ENCODE results near the gene FBXO24.
A peak's percentile ranks its signal among the peaks of the same experiment; 100 is the strongest.

Gene FBXO24

GRCh38 chr7:100567751-100568175 lies 18.4 kb upstream of the FBXO24 start:
- peaks cover 29% of the 10 kb centered on the region for H3K4me1 Mint-ChIP-seq
- H3K27ac Mint-ChIP-seq = no peak overlapping the region
- H3K27me3 Mint-ChIP-seq (ENCODE audit: low read depth) = peaks cover 28% of the 10 kb centered on the region
- TF ChIP-seq CTCF (IDR thresholded peaks at IDR 0.05; ENCODE audit: unreplicated experiment in 3 of 3) = no peak
- H3K4me3 Mint-ChIP-seq = no peak overlapping the region
- peaks cover 5% of the 10 kb centered on the region for H3K36me3 Mint-ChIP-seq (ENCODE audit: low read depth)
- H3K9me3 Mint-ChIP-seq = no peaks in the 10 kb centered on the region

- Mint-ChIP-seq H3K27ac (peak overlapping the region in 1 of 3 experiments; percentile 32), H3K27me3 (ENCODE audit: low read depth) (peaks cover 28% of the 10 kb centered on the region), H3K9me3 (no peaks in the 10 kb centered on the region), H3K4me1 (peaks cover 29% of the 10 kb centered on the region), H3K36me3 (ENCODE audit: low read depth) (peaks cover 4% of the 10 kb centered on the region), H3K4me3 (no peak overlapping the region)
- TF ChIP-seq CTCF (IDR thresholded peaks at IDR 0.05; ENCODE audit: unreplicated experiment in 3 of 3) = no peak
Measured at GRCh38 chr7:100568176-100568895, 17.8 kb upstream of the FBXO24 start.

GRCh38 chr7:100568896-100569844 lies 17.0 kb upstream of the FBXO24 start:
- Mint-ChIP-seq H3K36me3 (ENCODE audit: low read depth) (no peaks in the 10 kb centered on the region), H3K27ac (peak overlapping the region in 2 of 3 experiments; percentile 32 to 36)

GRCh38 chr7:100570954-100571828 lies 14.9 kb upstream of the FBXO24 start:
- H3K4me1 Mint-ChIP-seq = peaks cover 25% of the 10 kb centered on the region
- no peak for TF ChIP-seq CTCF (IDR thresholded peaks at IDR 0.05; ENCODE audit: unreplicated experiment in 3 of 3)
- peak overlapping the region in 1 of 3 experiments; percentile 27 for H3K4me3 Mint-ChIP-seq
- H3K36me3 Mint-ChIP-seq (ENCODE audit: low read depth) = peaks cover 7% of the 10 kb centered on the region
- H3K9me3 Mint-ChIP-seq = no peaks in the 10 kb centered on the region
- peak overlapping the region; percentile 51 to 80 (median 56) for H3K27ac Mint-ChIP-seq
- H3K27me3 Mint-ChIP-seq (ENCODE audit: low read depth) = peaks cover 28% of the 10 kb centered on the region

More at GRCh38 chr7:100568896-100569844, 17.0 kb upstream of the FBXO24 start:
- Mint-ChIP-seq H3K4me3 (peak overlapping the region; percentile 9 to 61 (median 20)), H3K27me3 (ENCODE audit: low read depth) (peaks cover 28% of the 10 kb centered on the region), H3K9me3 (no peaks in the 10 kb centered on the region), H3K4me1 (peaks cover 25% of the 10 kb centered on the region)
- peak; percentile 14 to 31 (median 22) for TF ChIP-seq CTCF (IDR thresholded peaks at IDR 0.05; ENCODE audit: unreplicated experiment in 3 of 3)

- Mint-ChIP-seq H3K36me3 (ENCODE audit: low read depth) (peaks cover 11% of the 10 kb centered on the region), H3K9me3 (no peaks in the 10 kb centered on the region), H3K4me3 (peak overlapping the region in 2 of 3 experiments; percentile 10 to 34), H3K27ac (peak overlapping the region; percentile 51 to 80 (median 56)), H3K4me1 (peaks cover 20% of the 10 kb centered on the region), H3K27me3 (ENCODE audit: low read depth) (peaks cover 28% of the 10 kb centered on the region)
- TF ChIP-seq CTCF (IDR thresholded peaks at IDR 0.05; ENCODE audit: unreplicated experiment in 3 of 3) = no peak
Measured at GRCh38 chr7:100571829-100572116, 14.4 kb upstream of the FBXO24 start.

Data from nephron (organoid).